Transverse colon (tissue), 4 donors: ENCODE data around the gene TM4SF5.

Experiments
- CTCF ChIP-seq, 5 experiments: fragments of 200-600 bp in 3 of 5; fragments of 450-650 bp in 2 of 5; sonication (generic) in 3 of 5; IDR thresholded peaks; 1 replicate in 2 of 5; 2 replicates in 3 of 5; pipeline ENCODE4 v1.5.1; 2016 to 2017; ENCODE audit warnings: antibody characterized with exemption in 5 of 5, inconsistent platforms in 3 of 5, mild to moderate bottlenecking in 2 of 5, moderate library complexity in 1 of 5
- EP300 ChIP-seq: sonication (generic); formaldehyde crosslinking; IDR thresholded peaks from one replicate; pipeline ENCODE4 v1.6.1; 2017; ENCODE audit warnings: antibody characterized with exemption, low read depth
- POLR2A ChIP-seq: fragments of 450-650 bp; IDR thresholded peaks from one replicate; pipeline ENCODE4 v1.6.1; 2016; ENCODE audit warnings: antibody characterized with exemption, mild to moderate bottlenecking, moderate library complexity
- POLR2AphosphoS5 ChIP-seq, 3 donors: sonication (generic); formaldehyde crosslinking; IDR thresholded peaks; one replicate each; pipeline ENCODE4 v1.6.1; 2016; ENCODE audit warnings: antibody characterized with exemption in 3 of 3

GRCh38 chr17:4743216-4743615 lies 28.5 kb upstream of the TM4SF5 start:
- TF ChIP-seq CTCF (IDR thresholded peaks at IDR 0.05) (no peak), EP300 (no peak), POLR2A (no peak), POLR2AphosphoS5 (IDR thresholded peaks at IDR 0.05) (no peak)
